GM18868 (cell line): ENCODE measurements around the gene DIS3L2.

Source experiments
- ATAC-seq: cut with Tn5 transposase; IDR thresholded peaks from one replicate; pipeline ENCODE4 v1.9.1; 2021; ENCODE audit warnings: mild to moderate bottlenecking, moderate library complexity; ENCODE audit not compliant: unreplicated experiment

DIS3L2 gene

DNA sequence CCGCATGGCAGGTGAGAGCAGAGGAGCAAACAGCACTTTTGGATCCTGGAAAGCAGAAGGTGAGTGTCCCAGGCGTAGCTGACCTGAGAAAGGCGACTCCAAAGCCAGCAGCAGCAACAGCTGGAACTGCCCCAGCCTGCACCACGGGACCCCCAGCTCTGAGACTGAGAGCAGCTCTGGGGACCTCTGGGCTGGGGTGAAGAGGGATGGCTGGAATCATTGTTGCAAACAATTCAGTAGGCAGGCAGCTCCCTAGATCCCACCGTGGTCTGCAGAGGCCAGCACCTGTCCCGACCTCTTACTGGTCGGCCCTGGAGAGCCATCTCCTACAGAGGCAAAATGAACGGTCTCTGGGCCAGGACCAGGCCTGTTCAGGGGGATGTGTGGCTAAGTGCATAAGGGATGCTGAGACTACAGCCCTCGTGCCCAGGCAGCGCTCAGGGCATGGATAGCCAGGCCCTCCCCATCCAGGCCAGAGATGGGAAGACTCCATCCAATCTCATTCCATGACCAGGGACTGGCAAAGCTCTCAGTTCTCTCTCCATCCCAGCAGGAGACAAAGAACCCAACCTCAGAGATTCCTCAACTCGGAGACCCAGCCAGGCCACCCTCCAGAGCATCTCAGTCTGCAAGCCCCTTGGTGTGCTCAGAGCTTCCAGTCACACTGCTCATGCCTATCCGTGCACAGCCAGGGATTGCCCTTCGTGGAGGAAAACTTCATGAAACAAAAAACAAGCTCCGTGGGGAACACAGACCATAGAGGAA lies 378.8 kb downstream of the DIS3L2 start:
- no peak for ATAC-seq

DNA sequence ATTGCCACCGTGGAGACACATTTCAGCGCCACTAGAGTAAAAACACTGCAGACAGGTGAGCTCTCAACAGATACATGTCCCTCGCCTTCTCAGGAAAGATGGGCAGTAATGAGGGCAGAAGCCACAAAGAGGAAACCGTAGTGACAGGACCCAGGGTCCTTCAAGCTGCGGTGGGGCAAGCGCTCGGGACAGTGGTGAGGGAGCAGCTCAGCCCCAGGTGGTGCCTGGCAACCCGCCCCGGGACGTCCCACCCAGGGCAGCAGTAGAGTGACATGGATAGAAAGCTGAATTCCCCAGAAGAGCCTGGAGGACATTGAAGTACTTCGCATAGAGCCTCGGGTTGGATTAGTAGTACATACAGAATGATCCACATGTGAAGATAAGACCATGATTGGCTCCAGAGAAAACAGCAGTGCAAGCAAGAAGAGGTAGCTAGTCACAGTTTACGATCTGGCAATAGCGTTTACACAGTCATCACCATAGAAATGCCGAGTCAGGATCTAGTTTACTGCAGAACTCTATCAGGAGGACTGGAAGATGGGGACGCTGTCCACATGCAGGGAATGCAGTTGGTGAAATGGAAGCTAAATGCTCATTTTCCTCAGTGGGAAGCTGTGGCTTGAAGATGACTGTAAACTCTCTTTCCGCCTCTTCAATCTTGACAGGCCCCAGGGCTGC lies 379.7 kb downstream of the DIS3L2 start:
- ATAC-seq: no peak

DNA sequence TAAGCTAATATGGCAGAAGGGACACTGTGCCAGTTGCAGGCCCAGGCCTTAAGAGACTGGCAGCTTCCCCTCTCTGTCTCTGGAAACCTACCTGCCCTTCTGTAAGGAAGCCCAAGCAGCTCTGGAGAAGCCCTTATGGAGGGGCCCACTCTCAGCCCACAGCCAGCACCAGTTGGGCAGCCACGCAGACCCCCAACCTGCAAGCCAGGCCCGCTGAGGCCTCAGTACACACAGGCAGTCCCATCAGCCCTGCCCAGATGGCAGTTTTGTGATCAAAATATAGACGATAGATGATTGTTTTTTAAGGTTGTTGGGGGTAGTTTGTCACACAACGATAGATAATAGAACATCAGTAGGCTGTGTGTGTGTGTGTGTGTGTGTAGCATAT lies 380.2 kb downstream of the DIS3L2 start:
- no peak for ATAC-seq

GRCh38 chr2:232342635-232343565 lies 381.4 kb downstream of the DIS3L2 start:
- no peak for ATAC-seq

DNA sequence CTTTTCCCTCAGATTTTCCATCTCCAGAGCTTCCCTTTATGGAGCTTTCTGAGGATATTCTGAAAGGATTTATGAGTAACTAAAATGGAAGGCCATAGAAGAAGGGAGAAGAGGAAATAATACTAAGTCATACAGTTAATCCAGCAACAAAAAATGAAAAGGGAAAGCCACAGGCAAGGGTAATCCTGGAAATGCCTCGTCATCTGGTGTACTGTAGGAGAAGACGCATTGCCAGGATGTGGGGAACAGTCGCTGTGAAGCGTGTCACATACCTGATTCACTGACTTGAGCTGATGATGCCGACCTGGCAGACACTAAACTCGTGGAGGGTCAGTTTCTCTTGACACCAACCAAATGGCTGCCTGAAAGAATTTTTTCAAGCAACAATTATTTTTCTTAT lies 382.3 kb downstream of the DIS3L2 start:
- ATAC-seq: no peak

GRCh38 chr2:232345251-232345650 lies 383.7 kb downstream of the DIS3L2 start:
- ATAC-seq: no peak

GRCh38 chr2:232347369-232347768 lies 385.9 kb downstream of the DIS3L2 start:
- no peak for ATAC-seq

DNA sequence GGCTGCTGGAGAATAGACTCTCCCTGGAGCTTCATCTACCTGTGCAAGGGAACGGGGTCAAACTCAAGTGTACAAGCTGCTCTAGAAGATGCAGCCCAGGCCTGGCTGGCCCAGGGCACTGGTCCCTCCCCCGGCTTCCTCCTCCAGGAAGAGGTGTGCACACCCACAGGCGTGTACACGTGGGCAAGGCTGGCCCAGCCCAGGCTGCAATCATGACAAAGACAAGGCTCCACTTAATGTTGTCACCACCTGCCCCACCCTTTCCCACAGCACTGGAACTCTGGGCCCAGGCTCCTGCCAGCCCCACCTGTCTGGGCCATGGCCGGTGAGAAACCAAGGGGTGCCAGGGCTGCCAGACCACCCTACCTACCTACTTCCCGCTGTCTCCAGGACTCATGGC lies 387.4 kb downstream of the DIS3L2 start:
- ATAC-seq: no peak

GRCh38 chr2:232349546-232349945 lies 388.0 kb downstream of the DIS3L2 start:
- ATAC-seq: no peak

DNA sequence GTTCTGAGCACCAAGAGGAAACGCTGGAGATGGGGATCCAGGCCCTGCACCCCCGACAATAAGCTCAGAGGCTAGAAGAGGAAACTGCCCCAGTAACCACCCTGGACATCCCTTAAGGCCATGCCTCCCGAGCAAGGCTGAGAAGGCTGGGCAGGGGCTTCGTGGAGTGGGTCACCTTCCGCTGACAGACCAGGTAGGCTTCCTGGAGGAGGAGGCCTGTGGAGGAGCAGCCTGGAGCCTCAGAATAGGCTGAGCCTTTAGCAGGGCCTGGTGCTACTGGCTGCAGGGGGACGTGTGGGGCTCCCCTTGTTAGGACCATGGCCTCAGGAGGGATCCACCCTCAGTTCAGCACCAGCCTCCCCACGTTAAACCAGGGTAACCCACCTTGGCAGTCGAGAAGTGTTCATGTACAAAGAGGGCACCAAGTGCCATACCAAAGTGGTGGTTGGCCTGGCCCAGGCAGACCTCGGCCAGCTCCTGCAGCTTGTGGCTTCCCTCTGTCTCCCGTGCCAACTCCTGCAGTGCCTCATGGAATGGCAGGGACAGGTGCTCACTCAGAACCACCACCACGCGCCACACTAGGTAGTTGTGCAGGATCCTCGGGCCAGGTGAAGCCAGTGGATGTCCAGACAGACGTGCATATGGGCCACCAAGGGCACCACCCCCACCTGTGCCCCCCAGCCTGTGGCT lies 388.6 kb downstream of the DIS3L2 start:
- no peak for ATAC-seq

- no peak for ATAC-seq
Observed at GRCh38 chr2:232350804-232351685, 389.5 kb downstream of the DIS3L2 start.

DNA sequence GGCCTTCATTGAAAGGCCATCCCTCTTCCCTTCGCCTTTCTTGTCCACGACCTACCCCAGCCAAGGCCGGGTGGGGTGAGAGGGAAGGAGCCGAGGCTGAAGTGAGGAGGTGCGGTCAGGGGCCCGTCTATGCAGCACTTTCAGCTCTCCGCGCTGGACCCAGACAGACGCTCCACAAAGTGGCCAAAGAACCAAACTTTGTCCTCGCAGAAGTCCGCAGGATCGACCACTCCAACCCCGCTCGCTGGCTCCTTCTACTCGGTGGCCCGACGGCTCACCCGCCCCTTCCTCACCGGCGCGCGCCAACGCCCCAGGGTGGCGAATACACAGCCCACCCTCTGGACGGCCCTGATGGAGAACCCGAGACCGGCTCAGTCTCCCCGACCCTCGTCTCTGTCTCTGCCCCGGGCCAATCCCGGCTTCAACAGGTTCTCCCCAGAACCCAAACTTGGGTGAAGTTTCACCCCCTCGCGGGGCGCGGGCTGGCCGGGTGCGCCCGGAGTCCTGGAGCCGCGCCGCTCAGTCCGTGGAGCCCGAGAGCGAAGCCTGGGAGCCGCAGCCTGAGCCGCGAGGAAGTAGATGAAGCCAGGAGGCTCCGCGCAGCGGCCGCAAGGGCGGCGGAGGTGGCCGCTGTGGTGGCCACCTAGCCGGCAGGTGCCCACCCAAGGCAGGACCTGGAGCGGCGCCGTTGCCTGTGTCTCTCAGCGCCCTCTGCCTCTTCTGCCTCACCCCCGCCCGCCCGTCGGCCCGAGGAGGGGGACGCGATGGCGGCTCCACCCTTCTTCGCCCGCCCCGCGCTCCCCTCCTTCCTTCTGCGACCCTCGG lies 390.4 kb downstream of the DIS3L2 start:
- no peak for ATAC-seq

DNA sequence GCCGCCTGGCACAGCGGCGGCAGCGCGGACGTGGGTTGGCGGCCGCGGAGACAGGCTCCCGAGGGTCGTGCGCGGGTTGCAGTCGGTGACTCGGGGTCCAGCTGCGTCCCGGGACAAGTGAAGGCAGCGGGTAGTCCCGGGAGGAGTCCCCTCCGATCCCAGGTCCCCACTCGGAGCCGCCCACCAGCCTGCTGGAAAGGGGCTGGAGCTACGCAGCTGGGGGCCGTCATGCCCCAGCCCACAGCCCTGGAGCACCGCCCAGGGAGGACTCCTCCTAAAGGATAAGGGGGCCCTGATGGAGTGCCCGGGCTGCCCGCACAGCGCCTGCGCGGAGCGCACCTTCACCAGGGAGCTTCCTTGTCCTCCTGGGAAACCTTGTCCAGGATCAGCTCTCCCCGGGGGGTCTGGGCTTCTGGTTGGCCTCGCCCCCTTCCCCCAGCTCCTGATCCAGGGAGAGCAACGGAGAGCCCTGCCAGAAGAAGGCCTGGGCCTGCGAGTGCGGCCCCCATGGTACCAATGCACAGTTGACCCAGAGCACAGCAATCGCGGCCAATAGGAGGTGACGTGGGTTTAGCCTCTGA lies 391.1 kb downstream of the DIS3L2 start:
- no peak for ATAC-seq

GRCh38 chr2:232353096-232353495 lies 391.6 kb downstream of the DIS3L2 start:
- no peak for ATAC-seq

- no peak for ATAC-seq
Observed at GRCh38 chr2:232353660-232354059, 392.1 kb downstream of the DIS3L2 start.

DNA sequence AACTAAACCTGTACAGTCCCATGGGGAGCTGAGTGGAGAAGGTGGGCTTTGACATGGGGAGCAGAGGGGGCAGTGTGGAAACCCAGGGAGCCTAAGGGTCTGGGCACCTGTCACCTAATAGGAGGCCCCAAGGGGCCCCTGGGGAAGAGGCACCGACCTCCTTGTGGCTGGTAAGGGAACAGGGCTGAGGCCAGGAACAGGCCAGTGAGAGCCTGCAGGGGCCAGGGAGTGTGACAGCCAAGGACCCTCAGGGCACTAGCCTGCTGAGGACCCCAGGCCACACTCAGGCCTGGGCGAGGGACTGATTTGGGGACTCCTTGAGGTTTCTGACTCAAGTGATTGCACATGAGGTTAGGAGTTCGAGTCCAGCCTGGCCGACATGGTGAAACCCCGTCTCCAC lies 392.6 kb downstream of the DIS3L2 start:
- no peak for ATAC-seq

- ATAC-seq: no peak
Observed at GRCh38 chr2:232361646-232362045, 400.1 kb downstream of the DIS3L2 start.

- ATAC-seq: no peak
Observed at GRCh38 chr2:232362174-232362900, 400.8 kb downstream of the DIS3L2 start.
